ENCODE measurements around the gene DNAJC4. TPM values are rescaled to one million over a fixed set of nuclear protein-coding genes. Genes with fewer than 3 reads are reported as not detected.

DNAJC4 gene
- total and polyA plus RNA-seq, 2 experiments from 2014 or later, result 79.9 to 132 TPM

DNA sequence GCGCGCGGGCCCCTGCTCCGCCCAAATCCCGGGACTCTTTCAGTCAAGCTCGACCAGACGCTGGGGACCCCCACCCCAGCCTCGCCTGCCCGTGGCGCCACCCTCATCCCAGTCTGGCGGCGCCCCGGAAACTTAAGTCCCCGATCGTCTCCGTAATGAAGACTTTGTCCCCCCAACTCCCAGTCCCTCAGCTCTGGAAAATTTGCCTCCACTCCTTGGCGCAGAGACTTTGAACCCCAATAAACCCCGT, 21.3 kb downstream of the DNAJC4 start:
- peak overlapping the region; percentile 82 for H3K4me3 ChIP-seq
- H3K9me3 ChIP-seq (ENCODE audit: low read depth), result no peaks in the 10 kb centered on the region
- H3K36me3 ChIP-seq, result no peaks in the 10 kb centered on the region
- H3K27ac ChIP-seq, result no peak overlapping the region
- H3K27me3 ChIP-seq, result no peaks in the 10 kb centered on the region
- peaks cover 5% of the 10 kb centered on the region for H3K4me1 ChIP-seq (ENCODE audit: low read depth)
- no peak for DNase-seq (ENCODE audit: low read depth in 1 of 2, low spot score in 1 of 2)
- TF ChIP-seq, protein P1, sequence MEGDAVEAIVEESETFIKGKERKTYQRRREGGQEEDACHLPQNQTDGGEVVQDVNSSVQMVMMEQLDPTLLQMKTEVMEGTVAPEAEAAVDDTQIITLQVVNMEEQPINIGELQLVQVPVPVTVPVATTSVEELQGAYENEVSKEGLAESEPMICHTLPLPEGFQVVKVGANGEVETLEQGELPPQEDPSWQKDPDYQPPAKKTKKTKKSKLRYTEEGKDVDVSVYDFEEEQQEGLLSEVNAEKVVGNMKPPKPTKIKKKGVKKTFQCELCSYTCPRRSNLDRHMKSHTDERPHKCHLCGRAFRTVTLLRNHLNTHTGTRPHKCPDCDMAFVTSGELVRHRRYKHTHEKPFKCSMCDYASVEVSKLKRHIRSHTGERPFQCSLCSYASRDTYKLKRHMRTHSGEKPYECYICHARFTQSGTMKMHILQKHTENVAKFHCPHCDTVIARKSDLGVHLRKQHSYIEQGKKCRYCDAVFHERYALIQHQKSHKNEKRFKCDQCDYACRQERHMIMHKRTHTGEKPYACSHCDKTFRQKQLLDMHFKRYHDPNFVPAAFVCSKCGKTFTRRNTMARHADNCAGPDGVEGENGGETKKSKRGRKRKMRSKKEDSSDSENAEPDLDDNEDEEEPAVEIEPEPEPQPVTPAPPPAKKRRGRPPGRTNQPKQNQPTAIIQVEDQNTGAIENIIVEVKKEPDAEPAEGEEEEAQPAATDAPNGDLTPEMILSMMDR (IDR thresholded peaks at IDR 0.05; ENCODE audit: low read depth, low read length), result no peak

DNA sequence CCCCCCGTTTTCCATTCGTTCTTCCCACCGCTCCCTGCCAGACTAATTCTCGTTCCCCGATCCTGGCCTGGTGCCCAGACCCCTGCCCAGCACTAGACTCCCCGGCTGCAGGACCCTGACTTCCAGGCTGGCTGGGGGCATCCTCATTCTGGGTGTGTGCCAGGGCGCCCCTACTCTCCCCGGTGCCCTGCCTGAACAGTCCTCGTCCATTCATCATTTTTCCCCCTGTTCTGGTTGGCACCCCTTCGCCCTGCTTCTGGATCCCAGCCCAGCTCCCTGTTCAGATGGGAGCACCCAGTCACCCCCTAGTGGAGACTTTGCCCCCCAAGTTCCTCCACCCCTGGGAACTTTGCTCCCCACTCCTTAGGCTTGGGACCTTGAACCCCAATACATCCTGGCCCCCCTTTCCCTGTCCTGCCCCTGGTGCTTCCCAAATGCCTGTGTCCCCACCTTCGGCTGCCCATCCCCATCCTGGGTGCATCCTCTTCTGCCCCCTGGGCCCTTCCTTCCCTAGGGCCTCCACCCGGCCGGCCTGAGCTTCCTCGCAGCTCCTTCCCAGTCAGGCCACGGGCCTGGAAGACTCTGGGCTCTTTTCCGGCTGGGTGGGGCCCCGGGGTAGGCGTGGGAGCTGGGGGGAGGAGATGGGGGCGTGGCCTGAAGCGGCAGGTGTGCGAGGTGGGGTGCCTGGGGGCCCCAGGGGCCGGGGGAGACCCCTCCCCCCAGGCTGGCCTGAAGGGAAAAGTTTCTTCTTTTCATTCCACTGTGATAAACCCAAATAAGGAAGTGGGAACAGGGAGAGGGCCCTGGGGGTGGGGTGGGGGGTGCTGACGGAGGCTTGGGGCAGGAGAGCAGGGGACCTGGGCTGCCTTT, 21.9 kb downstream of the DNAJC4 start:
- no peaks in the 10 kb centered on the region for H3K9me3 ChIP-seq (ENCODE audit: low read depth)
- no peaks in the 10 kb centered on the region for H3K27me3 ChIP-seq
- peaks cover 5% of the 10 kb centered on the region for H3K4me1 ChIP-seq (ENCODE audit: low read depth)
- no peak overlapping the region for H3K27ac ChIP-seq
- peak in 1 of 2 donors; percentile 43 for DNase-seq (ENCODE audit: low read depth in 1 of 2, low spot score in 1 of 2)
- no peaks in the 10 kb centered on the region for H3K36me3 ChIP-seq
- TF ChIP-seq, protein P1 (IDR thresholded peaks at IDR 0.05; ENCODE audit: low read depth, low read length), result peak; percentile 48
- H3K4me3 ChIP-seq, result peak overlapping the region; percentile 82

DNA sequence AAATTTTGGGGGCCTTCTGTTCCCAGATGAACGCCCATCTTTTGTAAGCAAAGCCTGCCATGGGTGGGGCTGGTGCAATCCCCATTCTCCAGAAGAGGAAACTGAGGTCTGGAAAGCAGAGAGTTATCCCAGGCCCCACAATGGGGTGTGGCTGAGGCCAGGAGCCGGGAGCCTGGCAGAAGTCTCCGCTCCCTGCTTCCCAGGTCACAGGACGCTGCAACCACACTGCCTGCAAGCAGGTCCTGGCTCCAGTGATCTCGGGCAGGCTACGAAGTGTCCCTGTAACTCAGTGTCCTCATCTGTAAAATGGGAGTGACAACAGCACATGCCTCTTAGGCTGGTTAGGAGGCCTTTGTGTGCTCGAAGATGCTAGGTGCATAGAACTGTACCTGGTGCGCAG, 22.7 kb downstream of the DNAJC4 start:
- Histone ChIP-seq H3K9me3 (ENCODE audit: low read depth) (no peaks in the 10 kb centered on the region), H3K27ac (no peak overlapping the region), H3K27me3 (no peaks in the 10 kb centered on the region), H3K4me1 (ENCODE audit: low read depth) (no peaks in the 10 kb centered on the region), H3K4me3 (no peak overlapping the region), H3K36me3 (no peaks in the 10 kb centered on the region)
- TF ChIP-seq, protein P1 (IDR thresholded peaks at IDR 0.05; ENCODE audit: low read depth, low read length), result no peak
- DNase-seq (ENCODE audit: low read depth in 1 of 2, low spot score in 1 of 2), result no peak

DNA sequence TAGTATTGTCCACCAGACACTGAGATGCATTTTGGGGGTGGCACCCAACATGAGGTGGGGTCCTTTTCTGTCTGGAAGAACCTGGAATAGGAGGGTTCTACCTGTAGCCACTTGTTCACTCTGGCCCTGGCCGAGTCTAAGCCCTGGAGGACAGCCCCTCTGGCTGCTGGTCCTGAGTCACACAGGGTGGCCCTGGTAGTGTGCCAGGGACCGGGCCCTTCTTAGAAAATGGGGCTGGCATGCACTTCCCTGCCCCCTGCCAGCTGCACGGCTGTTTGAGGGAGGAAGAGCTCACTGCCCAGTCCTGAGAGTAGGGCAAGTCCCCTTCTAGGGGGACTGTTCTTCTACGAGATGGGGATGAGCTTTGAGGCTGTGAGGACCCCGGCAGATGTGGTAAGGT, 23.1 kb downstream of the DNAJC4 start:
- TF ChIP-seq, protein P1 (IDR thresholded peaks at IDR 0.05; ENCODE audit: low read depth, low read length), result no peak
- Histone ChIP-seq H3K27me3 (no peaks in the 10 kb centered on the region), H3K4me1 (ENCODE audit: low read depth) (no peaks in the 10 kb centered on the region), H3K36me3 (no peaks in the 10 kb centered on the region), H3K27ac (no peak overlapping the region), H3K9me3 (ENCODE audit: low read depth) (no peaks in the 10 kb centered on the region), H3K4me3 (no peak overlapping the region)
- DNase-seq (ENCODE audit: low read depth in 1 of 2, low spot score in 1 of 2), result no peak

DNA sequence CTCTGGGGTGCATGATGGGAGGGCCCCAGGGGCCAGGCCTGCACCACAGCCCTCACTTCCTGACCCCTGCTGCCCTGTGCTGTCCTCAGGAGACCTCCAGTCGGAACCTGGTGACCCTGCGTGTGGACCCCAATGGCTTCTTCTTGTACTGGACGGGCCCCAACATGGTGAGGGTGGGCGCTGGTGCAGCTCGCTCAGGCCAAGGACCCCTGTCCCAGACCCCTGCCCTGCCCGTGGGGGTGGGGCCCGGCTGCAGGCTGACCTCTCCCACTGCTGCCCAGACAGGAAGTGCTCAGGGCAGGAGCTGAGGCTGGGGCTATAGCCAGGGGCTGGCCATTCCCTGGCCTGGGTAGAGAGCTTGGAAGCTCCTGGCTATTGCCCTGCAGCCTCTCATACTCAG, 24.0 kb downstream of the DNAJC4 start:
- Histone ChIP-seq H3K4me1 (ENCODE audit: low read depth) (no peaks in the 10 kb centered on the region), H3K27ac (no peak overlapping the region), H3K4me3 (no peak overlapping the region), H3K36me3 (no peaks in the 10 kb centered on the region), H3K27me3 (no peaks in the 10 kb centered on the region), H3K9me3 (ENCODE audit: low read depth) (no peaks in the 10 kb centered on the region)
- DNase-seq (ENCODE audit: low read depth in 1 of 2, low spot score in 1 of 2), result no peak
- TF ChIP-seq, protein P1 (IDR thresholded peaks at IDR 0.05; ENCODE audit: low read depth, low read length), result no peak
